Right lobe of liver (tissue), 4 donors: Measurements from ENCODE around the gene CA7.

Experiments
- POLR2A ChIP-seq: fragments of 450-650 bp; IDR thresholded peaks from one replicate; pipeline ENCODE4 v1.6.1; 2017; ENCODE audit warnings: antibody characterized with exemption, mild to moderate bottlenecking
- TF ChIP-seq, protein P1 (sequence below), 4 donors: fragments of 200-600 bp in 3 of 4; fragments of 450-650 bp in 1 of 4; IDR thresholded peaks; one replicate each; pipeline versions ENCODE4 v1.5.1 to v1.8.0; 2016 to 2022; ENCODE audit warnings: antibody characterized with exemption in 4 of 4, mild to moderate bottlenecking in 2 of 4
- donor health status: DM: no; HTN: no; CAD: no.
- donor health status: DM: no; HTN: no; CAD: no.
- donor health status: DM: no; HTN: yes; CAD: no.

DNA sequence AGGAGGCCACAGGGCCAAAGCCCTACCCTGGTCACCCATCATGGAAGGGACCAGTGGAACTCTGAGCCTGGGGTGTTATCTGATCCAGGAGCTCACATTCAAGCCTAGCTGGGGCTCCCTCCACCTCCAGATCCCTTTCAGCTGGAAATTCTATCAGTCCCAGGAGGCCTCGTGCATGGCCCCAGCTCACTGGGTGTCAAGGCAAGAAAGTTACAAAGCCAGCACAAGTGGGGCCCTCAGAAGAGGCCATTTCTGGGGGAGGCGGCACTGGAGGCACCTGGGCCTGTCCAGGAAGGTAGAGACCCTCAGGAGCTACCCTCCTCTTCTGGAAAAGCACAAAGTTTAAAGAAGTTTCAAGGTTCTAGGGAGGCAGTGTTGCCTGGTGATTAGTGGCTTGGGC lies 4.8 kb downstream of the CA7 start:
- TF ChIP-seq, protein P1, sequence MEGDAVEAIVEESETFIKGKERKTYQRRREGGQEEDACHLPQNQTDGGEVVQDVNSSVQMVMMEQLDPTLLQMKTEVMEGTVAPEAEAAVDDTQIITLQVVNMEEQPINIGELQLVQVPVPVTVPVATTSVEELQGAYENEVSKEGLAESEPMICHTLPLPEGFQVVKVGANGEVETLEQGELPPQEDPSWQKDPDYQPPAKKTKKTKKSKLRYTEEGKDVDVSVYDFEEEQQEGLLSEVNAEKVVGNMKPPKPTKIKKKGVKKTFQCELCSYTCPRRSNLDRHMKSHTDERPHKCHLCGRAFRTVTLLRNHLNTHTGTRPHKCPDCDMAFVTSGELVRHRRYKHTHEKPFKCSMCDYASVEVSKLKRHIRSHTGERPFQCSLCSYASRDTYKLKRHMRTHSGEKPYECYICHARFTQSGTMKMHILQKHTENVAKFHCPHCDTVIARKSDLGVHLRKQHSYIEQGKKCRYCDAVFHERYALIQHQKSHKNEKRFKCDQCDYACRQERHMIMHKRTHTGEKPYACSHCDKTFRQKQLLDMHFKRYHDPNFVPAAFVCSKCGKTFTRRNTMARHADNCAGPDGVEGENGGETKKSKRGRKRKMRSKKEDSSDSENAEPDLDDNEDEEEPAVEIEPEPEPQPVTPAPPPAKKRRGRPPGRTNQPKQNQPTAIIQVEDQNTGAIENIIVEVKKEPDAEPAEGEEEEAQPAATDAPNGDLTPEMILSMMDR (IDR thresholded peaks at IDR 0.05): no peak
- no peak for TF ChIP-seq POLR2A
